Measurements from ENCODE around the gene COX19.

COX19 gene

GRCh38 chr7:978049-978346, 2.6 kb upstream of the COX19 start:
- no peak for DNase-seq (ENCODE audit: low spot score)

GRCh38 chr7:977326-978048, 2.1 kb upstream of the COX19 start:
- no peak for DNase-seq (ENCODE audit: low spot score)

- no peak for DNase-seq (ENCODE audit: low spot score)
Measured at GRCh38 chr7:976901-977325, 1.6 kb upstream of the COX19 start.

GRCh38 chr7:975702-976473, 539 bp upstream of the COX19 start:
- DNase-seq (ENCODE audit: low spot score): no peak

- DNase-seq (ENCODE audit: low spot score): peak; percentile 44
Measured at GRCh38 chr7:974172-974571, 1.2 kb downstream of the COX19 start.

GRCh38 chr7:973312-973711, 2.0 kb downstream of the COX19 start:
- DNase-seq (ENCODE audit: low spot score): no peak

GRCh38 chr7:972676-973309, 2.6 kb downstream of the COX19 start:
- no peak for DNase-seq (ENCODE audit: low spot score)

- no peak for DNase-seq (ENCODE audit: low spot score)
Measured at GRCh38 chr7:972110-972509, 3.2 kb downstream of the COX19 start.

- no peak for DNase-seq (ENCODE audit: low spot score)
Measured at GRCh38 chr7:970744-971143, 4.6 kb downstream of the COX19 start.

- DNase-seq (ENCODE audit: low spot score): no peak
Measured at GRCh38 chr7:969403-969802, 5.9 kb downstream of the COX19 start.

- no peak for DNase-seq (ENCODE audit: low spot score)
Measured at GRCh38 chr7:968205-969105, 6.9 kb downstream of the COX19 start.

- no peak for DNase-seq (ENCODE audit: low spot score)
Measured at GRCh38 chr7:967361-968082, 7.8 kb downstream of the COX19 start.

- DNase-seq (ENCODE audit: low spot score): no peak
Measured at GRCh38 chr7:966291-967069, 8.9 kb downstream of the COX19 start.

- no peak for DNase-seq (ENCODE audit: low spot score)
Measured at GRCh38 chr7:964401-965231, 10.7 kb downstream of the COX19 start.

GRCh38 chr7:963236-964078, 11.9 kb downstream of the COX19 start:
- no peak for DNase-seq (ENCODE audit: low spot score)

- DNase-seq (ENCODE audit: low spot score): no peak
Measured at GRCh38 chr7:962401-963081, 12.8 kb downstream of the COX19 start.

GRCh38 chr7:961546-962400, 13.6 kb downstream of the COX19 start:
- DNase-seq (ENCODE audit: low spot score): no peak
